Measurements from ENCODE around the gene LYRM1. TPM values are rescaled to one million over a fixed set of nuclear protein-coding genes. Genes with fewer than 3 reads are reported as not detected.

LYRM1 gene
- polyA plus RNA-seq, 1 experiment, result 19.3 TPM

DNA sequence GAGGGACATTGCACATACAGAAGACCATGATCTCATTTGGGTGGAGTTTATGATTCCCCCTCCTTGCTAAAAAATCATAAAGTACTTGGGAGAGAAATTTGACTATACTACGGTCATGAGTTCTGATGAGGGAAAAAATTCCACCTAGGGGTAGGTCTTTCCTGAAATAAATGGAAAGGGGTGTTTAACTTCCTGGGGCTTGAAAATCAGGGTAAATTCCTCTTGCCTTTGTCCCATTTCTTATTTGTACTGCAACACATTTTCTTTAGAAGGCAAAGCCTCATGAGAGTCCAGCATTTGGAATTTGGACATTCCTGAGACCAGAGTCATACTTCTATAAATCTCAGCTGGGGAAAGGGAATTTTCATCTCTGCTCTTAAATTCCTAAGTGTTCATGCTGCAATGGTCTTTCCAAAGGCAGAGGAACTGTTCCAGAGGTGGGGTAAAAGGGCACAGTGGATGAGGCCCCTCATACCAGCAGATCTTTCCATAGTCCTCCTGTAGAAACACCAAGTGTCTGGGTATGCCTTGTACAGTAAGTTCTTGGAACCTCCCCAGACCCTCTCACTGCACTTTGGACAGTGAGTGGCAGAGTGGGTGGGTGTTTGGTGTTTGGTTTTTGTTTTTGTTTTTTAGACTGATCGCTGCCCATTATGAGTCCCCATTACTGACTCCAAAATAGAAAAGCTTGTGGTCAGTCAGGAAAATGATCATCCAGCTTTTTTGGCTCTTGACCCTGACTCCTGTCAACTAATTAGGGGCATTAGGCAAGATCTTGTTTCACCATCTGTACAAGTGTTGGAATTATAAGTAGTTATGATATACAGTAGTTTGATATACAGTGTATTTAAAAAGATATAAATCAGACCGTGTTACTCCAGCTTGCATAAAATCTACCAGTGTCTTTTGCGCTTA lies 6.0 kb downstream of the LYRM1 start:
- POLR2A ChIA-PET, result interaction anchor here (0.5 to 1.8 kb wide), 2 partner anchors 55 to 788 kb away, joined by 4 to 9 read pairs; no protein-coding TSS in a partner anchor
- DNase-seq (ENCODE audit: low read depth), result peak; percentile 93
- CTCF ChIA-PET, result interaction anchor here (0.8 to 3.2 kb wide), 5 partner anchors 9 to 176 kb away, joined by 3 to 13 read pairs (median 3); no protein-coding TSS in a partner anchor
- TF ChIP-seq, protein P1, sequence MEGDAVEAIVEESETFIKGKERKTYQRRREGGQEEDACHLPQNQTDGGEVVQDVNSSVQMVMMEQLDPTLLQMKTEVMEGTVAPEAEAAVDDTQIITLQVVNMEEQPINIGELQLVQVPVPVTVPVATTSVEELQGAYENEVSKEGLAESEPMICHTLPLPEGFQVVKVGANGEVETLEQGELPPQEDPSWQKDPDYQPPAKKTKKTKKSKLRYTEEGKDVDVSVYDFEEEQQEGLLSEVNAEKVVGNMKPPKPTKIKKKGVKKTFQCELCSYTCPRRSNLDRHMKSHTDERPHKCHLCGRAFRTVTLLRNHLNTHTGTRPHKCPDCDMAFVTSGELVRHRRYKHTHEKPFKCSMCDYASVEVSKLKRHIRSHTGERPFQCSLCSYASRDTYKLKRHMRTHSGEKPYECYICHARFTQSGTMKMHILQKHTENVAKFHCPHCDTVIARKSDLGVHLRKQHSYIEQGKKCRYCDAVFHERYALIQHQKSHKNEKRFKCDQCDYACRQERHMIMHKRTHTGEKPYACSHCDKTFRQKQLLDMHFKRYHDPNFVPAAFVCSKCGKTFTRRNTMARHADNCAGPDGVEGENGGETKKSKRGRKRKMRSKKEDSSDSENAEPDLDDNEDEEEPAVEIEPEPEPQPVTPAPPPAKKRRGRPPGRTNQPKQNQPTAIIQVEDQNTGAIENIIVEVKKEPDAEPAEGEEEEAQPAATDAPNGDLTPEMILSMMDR (IDR thresholded peaks at IDR 0.05; ENCODE audit: insufficient read depth, low read depth, low read length), result no peak
- no peaks in the 10 kb centered on the region for H3K27me3 ChIP-seq (ENCODE audit: control insufficient read depth, insufficient read depth, low read length)
- H3K36me3 ChIP-seq (ENCODE audit: control insufficient read depth, insufficient read depth, low read length), result no peaks in the 10 kb centered on the region
- no peak overlapping the region for H3K4me3 ChIP-seq (ENCODE audit: low read depth, low read length)

DNA sequence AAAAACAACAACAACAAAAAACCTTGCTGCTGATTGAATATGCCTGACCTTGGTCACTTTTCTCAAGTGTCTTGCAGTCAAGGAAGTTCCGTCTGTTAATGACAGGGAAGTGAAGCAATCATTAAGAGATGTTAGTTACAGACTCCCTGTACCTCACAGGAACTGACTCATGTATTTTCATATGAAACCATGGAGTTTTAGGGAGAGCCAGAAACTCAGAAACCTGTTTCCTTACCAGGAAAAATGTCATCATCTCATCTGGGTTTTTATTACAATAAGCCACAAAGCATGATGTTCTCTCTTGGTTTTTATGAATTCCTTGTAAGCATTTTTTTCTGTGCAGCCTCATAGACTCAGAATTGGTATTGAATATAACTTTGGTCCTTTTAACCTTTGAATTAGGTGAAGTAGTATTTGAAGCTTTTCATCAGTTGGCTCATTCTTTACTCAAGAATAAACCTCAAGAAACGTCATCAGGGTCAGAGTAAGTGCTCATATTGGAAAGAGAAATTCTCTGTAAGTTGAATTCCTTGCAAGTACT lies 10.3 kb downstream of the LYRM1 start:
- Histone ChIP-seq H3K27me3 (ENCODE audit: control insufficient read depth, insufficient read depth, low read length) (no peaks in the 10 kb centered on the region), H3K36me3 (ENCODE audit: control insufficient read depth, insufficient read depth, low read length) (peaks cover 2% of the 10 kb centered on the region; the same call in 1 of the 2 replicates), H3K4me3 (ENCODE audit: low read depth, low read length) (no peak overlapping the region)
- TF ChIP-seq, protein P1 (IDR thresholded peaks at IDR 0.05; ENCODE audit: insufficient read depth, low read depth, low read length), result no peak
- ChIA-PET POLR2A (interaction anchor here (0.6 kb wide), 1 partner anchor 9 kb away, joined by 4 read pairs; no protein-coding TSS in a partner anchor), CTCF (interaction anchor here (1.5 to 1.6 kb wide), 2 partner anchors 43 to 60 kb away, joined by 4 to 6 read pairs; no protein-coding TSS in a partner anchor)
- peak; percentile 98 for DNase-seq (ENCODE audit: low read depth)

DNA sequence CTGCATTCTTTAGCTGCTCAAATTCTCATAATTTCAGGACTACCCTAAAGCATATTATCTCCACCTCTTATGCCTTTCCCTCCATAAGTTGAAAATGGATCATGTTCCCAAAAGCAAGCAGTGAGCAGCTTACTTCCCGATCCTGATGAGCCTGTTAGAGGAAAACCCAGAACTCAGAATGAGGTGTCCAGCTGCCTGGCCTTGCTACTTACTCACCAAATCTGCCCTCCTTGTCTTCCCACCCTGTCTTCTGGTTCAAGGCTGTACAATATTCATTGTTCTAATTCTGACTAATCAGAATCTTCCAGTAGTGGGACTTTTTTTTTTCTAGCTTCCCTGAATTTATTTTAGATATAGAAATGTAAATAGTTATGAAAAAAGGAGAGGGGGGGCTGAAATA lies 10.8 kb downstream of the LYRM1 start:
- DNase-seq (ENCODE audit: low read depth), result no peak
- Histone ChIP-seq H3K36me3 (ENCODE audit: control insufficient read depth, insufficient read depth, low read length) (peaks cover 2% of the 10 kb centered on the region; the same call in 1 of the 2 replicates), H3K27me3 (ENCODE audit: control insufficient read depth, insufficient read depth, low read length) (no peaks in the 10 kb centered on the region), H3K4me3 (ENCODE audit: low read depth, low read length) (no peak overlapping the region)
- TF ChIP-seq, protein P1 (IDR thresholded peaks at IDR 0.05; ENCODE audit: insufficient read depth, low read depth, low read length), result no peak
- CTCF ChIA-PET, result interaction anchor here (1.5 to 1.6 kb wide), 2 partner anchors 43 to 61 kb away, joined by 4 to 6 read pairs; no protein-coding TSS in a partner anchor
- POLR2A ChIA-PET, result interaction anchor here (0.6 kb wide), 1 partner anchor 8 kb away, joined by 4 read pairs; no protein-coding TSS in a partner anchor

DNA sequence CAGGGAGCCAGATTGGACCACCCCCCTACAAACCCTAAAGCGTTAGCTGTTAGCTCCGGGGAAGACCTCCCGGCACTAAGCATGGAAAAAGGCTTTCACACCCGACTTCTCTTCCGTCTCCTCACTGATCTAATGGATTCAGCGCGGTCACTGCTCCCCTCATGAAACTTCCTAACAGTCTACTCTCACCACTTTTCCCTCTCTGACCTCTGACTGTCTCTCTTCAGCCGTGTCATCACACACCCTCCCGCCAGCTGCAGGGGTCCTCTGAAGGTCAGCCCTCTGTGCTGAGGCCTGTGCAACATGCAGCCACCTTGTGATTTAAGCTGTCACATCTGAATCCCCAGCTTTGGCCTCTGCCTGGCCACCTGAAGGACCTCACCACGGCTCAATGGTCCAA lies 15.7 kb downstream of the LYRM1 start:
- H3K4me3 ChIP-seq (ENCODE audit: low read depth, low read length), result no peak overlapping the region
- no peak for DNase-seq (ENCODE audit: low read depth)
- TF ChIP-seq, protein P1 (IDR thresholded peaks at IDR 0.05; ENCODE audit: insufficient read depth, low read depth, low read length), result no peak
- H3K36me3 ChIP-seq (ENCODE audit: control insufficient read depth, insufficient read depth, low read length), result peaks cover 2% of the 10 kb centered on the region; the same call in 1 of the 2 replicates
- POLR2A ChIA-PET, result interaction anchor here (0.6 kb wide), 1 partner anchor 63 kb away, joined by 3 read pairs; no protein-coding TSS in a partner anchor
- H3K27me3 ChIP-seq (ENCODE audit: control insufficient read depth, insufficient read depth, low read length), result no peaks in the 10 kb centered on the region
- CTCF ChIA-PET, result interaction anchor here (0.6 to 1.1 kb wide), 2 partner anchors 9 to 42 kb away, joined by 3 read pairs; no protein-coding TSS in a partner anchor

DNA sequence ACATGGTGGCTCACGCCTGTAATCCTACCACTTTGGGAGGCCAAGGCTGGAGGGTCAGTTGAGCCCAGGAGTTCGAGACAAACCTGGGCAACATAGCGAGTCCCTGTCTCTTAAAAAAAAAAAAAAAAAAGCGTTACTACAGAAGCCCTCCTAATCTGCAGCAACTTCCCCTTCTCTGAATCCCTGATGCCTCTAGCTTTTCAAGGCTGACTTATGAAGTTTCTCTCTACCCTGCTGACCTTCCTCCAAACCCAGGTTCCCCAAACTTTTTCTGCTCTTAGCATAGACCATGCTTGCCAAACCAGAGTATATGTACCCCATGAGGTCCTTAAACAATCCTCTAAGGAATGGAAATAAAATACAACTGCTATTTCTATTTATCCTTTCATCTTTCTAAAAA lies 16.4 kb downstream of the LYRM1 start:
- no peak for DNase-seq (ENCODE audit: low read depth)
- TF ChIP-seq, protein P1 (IDR thresholded peaks at IDR 0.05; ENCODE audit: insufficient read depth, low read depth, low read length), result no peak
- ChIA-PET CTCF (interaction anchor here (1.1 kb wide), 1 partner anchor 9 kb away, joined by 3 read pairs; no protein-coding TSS in a partner anchor), POLR2A (no interaction called here)
- no peaks in the 10 kb centered on the region for H3K27me3 ChIP-seq (ENCODE audit: control insufficient read depth, insufficient read depth, low read length)
- H3K4me3 ChIP-seq (ENCODE audit: low read depth, low read length), result no peak overlapping the region
- peaks cover 2% of the 10 kb centered on the region; the same call in 1 of the 2 replicates for H3K36me3 ChIP-seq (ENCODE audit: control insufficient read depth, insufficient read depth, low read length)
